ENCODE results near the gene SLC29A3. TPM values are rescaled to one million over a fixed set of nuclear protein-coding genes. Genes with fewer than 3 reads are reported as not detected.

The SLC29A3 gene
- total and polyA plus RNA-seq, 10 of the 15 experiments (the other 5 are each of a cell fraction or from before 2014, with no cell fraction given): 1.5 to 4.0 (median 2.7) TPM

- CTCF ChIA-PET: interaction anchor here (4.5 kb wide), 1 partner anchor 12 kb away, joined by 16 read pairs; no protein-coding TSS in a partner anchor
- no peak for FAIRE-seq
These were observed 45.6 kb upstream of the SLC29A3 start for GRCh38 chr10:71273506-71273905.

More at GRCh38 chr10:71273506-71273905, 45.6 kb upstream of the SLC29A3 start:
- Histone ChIP-seq H3K27ac (ENCODE audit: control insufficient read depth, insufficient read depth) (no peak overlapping the region), H3K4me2 (ENCODE audit: control insufficient read depth, insufficient read depth) (no peak overlapping the region), H2AFZ (ENCODE audit: control insufficient read depth, low read depth, low read length) (no peak overlapping the region), H3K9ac (ENCODE audit: control insufficient read depth, insufficient read depth, low read length) (no peak overlapping the region), H3K36me3 (ENCODE audit: control insufficient read depth in 2 of 2, insufficient read depth in 2 of 2, low read length in 1 of 2) (no peaks in the 10 kb centered on the region), H3K4me3 (no peak overlapping the region), H3K27me3 (replicated peaks in 1 of 2; ENCODE audit: control insufficient read depth in 2 of 2, insufficient read depth in 2 of 2, low read length in 1 of 2) (peaks cover 0 to 2% of the 10 kb centered on the region in 2 experiments; a peak in 2 of 4 replicates), H3K9me3 (replicated peaks; ENCODE audit: control insufficient read depth, insufficient read depth, low read length) (no peaks in the 10 kb centered on the region), H3K79me2 (ENCODE audit: control insufficient read depth, insufficient read depth, low read length) (no peaks in the 10 kb centered on the region), H3K4me1 (ENCODE audit: control insufficient read depth, insufficient read depth, low read length) (no peaks in the 10 kb centered on the region), H4K20me1 (ENCODE audit: control insufficient read depth, insufficient read depth) (no peaks in the 10 kb centered on the region)
- no peak for TF ChIP-seq ATF3 (IDR thresholded peaks at IDR 0.05; ENCODE audit: borderline replicate concordance, extremely low read depth, low read depth, low read length)
- TF ChIP-seq SUZ12 (IDR thresholded peaks at IDR 0.05; ENCODE audit: unreplicated experiment): no peak
- TF ChIP-seq PAX5 (IDR thresholded peaks at IDR 0.05; ENCODE audit: borderline replicate concordance, low read depth, low read length): no peak
- TF ChIP-seq TBL1XR1 (IDR thresholded peaks at IDR 0.05; ENCODE audit: low read depth, low read length): no peak
- TF ChIP-seq ATF7 (IDR thresholded peaks at IDR 0.05; ENCODE audit: low read depth): no peak
- no peak for TF ChIP-seq BACH1 (IDR thresholded peaks at IDR 0.05; ENCODE audit: borderline replicate concordance)
- TF ChIP-seq REST (IDR thresholded peaks at IDR 0.05; ENCODE audit: low read depth, low read length): no peak
- TF ChIP-seq CBX5 (IDR thresholded peaks at IDR 0.05; ENCODE audit: low read depth): no peak
- TF ChIP-seq HSF1 (IDR thresholded peaks at IDR 0.05; ENCODE audit: low read depth, low read length): no peak
- no peak for TF ChIP-seq CBFB (IDR thresholded peaks at IDR 0.05; ENCODE audit: low read depth)
- ChIA-PET POLR2A (no interaction called here), SMC1A (ENCODE audit: uncharacterized antibody, unreplicated experiment) (no interaction called here), RAD21 (ENCODE audit: unreplicated experiment) (no interaction called here)
- DNase-seq (ENCODE audit: low read depth, low spot score) (no peak), ATAC-seq (no peak)
- BruUV-seq (replicated peaks): no TSS peak
- in situ Hi-C loops (cut with MboI) (no loop called here), intact Hi-C loops (cut with micrococcal nuclease; ENCODE audit: unreplicated experiment) (no loop called here)
- 3% methylated on average over 5 of the region's 5 CpGs for WGBS (ENCODE audit: insufficient coverage, insufficient replicate concordance, low lambda C conversion rate, missing lambda C conversion rate)

Data from GM12878 (cell line).